Activated B cell treated with CpG ODN at 0.5 μM for 24 hours (primary cell): ENCODE results near the gene PHF12. TPM values are rescaled to one million over a fixed set of nuclear protein-coding genes. Genes with fewer than 3 reads are reported as not detected.

Experiments used
- ATAC-seq: fragments of 200-7000 bp; cut with Tn5 transposase; one replicate; pipeline ENCODE4 v1.10.0; 2021; ENCODE audit warnings: low read depth, mild to moderate bottlenecking, moderate library complexity
- CTCF ChIA-PET: fragments of 350-600 bp; sonication (Branson Sonifier 250); formaldehyde crosslinking; loops from one replicate; lab custom pipeline; 2021; ENCODE audit warnings: antibody characterized with exemption; lab: Charles Lee
- POLR2A ChIA-PET: fragments of 350-600 bp; sonication (Branson Sonifier 250); formaldehyde crosslinking; loops from one replicate; lab custom pipeline; 2021; ENCODE audit warnings: antibody characterized with exemption; lab: Charles Lee
- DNase-seq: peaks from one replicate; pipeline ENCODE4 v3.0.0; 2022
- H3K27ac Mint-ChIP-seq: one replicate; pipeline ENCODE4 v1.8.0; 2020; ENCODE audit warnings: mixed read lengths
- H3K27me3 Mint-ChIP-seq: one replicate; pipeline ENCODE4 v1.8.0; 2021; ENCODE audit warnings: mixed read lengths
- H3K36me3 Mint-ChIP-seq: one replicate; pipeline ENCODE4 v1.8.0; 2021; ENCODE audit warnings: low read depth, mixed read lengths
- H3K4me1 Mint-ChIP-seq: one replicate; pipeline ENCODE4 v1.8.0; 2021; ENCODE audit warnings: mixed read lengths
- H3K4me3 Mint-ChIP-seq: one replicate; pipeline ENCODE4 v1.8.0; 2020; ENCODE audit warnings: mild to moderate bottlenecking, mixed read lengths
- H3K9me3 Mint-ChIP-seq: one replicate; pipeline ENCODE4 v1.8.0; 2020; ENCODE audit warnings: mixed read lengths
- CTCF ChIP-seq: fragments of 200-600 bp; IDR thresholded peaks from one replicate; pipeline ENCODE4 v1.8.0; 2022; ENCODE audit warnings: antibody characterized with exemption, mild to moderate bottlenecking
- intact Hi-C: fragments of 100-400 bp; cut with micrococcal nuclease; formaldehyde crosslinking; loops from one replicate; pipeline ENCODE4 v1.15.1; 2024
- total RNA-seq: library from RNA; stranded (reverse); gene quantifications from 2 replicates; pipeline ENCODE4 v1.2.3, GENCODE V29; 2022

Gene PHF12
- total RNA-seq, 1 donor from 2014 or later: 96.5 TPM

- peak overlapping the region; percentile 65 for H3K27ac Mint-ChIP-seq
- DNase-seq: no peak
- TF ChIP-seq CTCF: no peak
- H3K9me3 Mint-ChIP-seq: no peaks in the 10 kb centered on the region
- intact Hi-C loops: loop anchor here (2.0 kb wide), 1 partner anchor 22 kb away; no protein-coding TSS in a partner anchor
- H3K27me3 Mint-ChIP-seq: no peaks in the 10 kb centered on the region
- CTCF ChIA-PET: interaction anchor here (2.1 to 2.6 kb wide), 2 partner anchors 163 to 199 kb away, joined by 5 to 10 read pairs; partner anchors contain the start of gene TLCD1
- peaks cover 70% of the 10 kb centered on the region for H3K36me3 Mint-ChIP-seq
- POLR2A ChIA-PET: interaction anchor here (0.5 to 2.3 kb wide), 7 partner anchors 12 to 200 kb away, joined by 3 to 13 read pairs (median 3); partner anchors contain the start of genes NEK8 and TLCD1
- no peak for ATAC-seq
- peak overlapping the region; percentile 13 for H3K4me3 Mint-ChIP-seq
- H3K4me1 Mint-ChIP-seq: peaks cover 50% of the 10 kb centered on the region
Measured at GRCh38 chr17:28926366-28926765, 25.0 kb downstream of the PHF12 start.

- Mint-ChIP-seq H3K27ac (peak overlapping the region; percentile 65), H3K36me3 (peaks cover 75% of the 10 kb centered on the region), H3K4me1 (peaks cover 50% of the 10 kb centered on the region), H3K4me3 (peak overlapping the region; percentile 13), H3K9me3 (no peaks in the 10 kb centered on the region), H3K27me3 (no peaks in the 10 kb centered on the region)
- ATAC-seq (peak; percentile 72), DNase-seq (no peak)
- CTCF ChIA-PET: interaction anchor here (2.1 to 2.6 kb wide), 2 partner anchors 163 to 199 kb away, joined by 5 to 10 read pairs; partner anchors contain the start of gene TLCD1
- TF ChIP-seq CTCF: no peak
- intact Hi-C loops: loop anchor here (2.0 kb wide), 1 partner anchor 23 kb away; no protein-coding TSS in a partner anchor
- POLR2A ChIA-PET: interaction anchor here (0.5 to 2.3 kb wide), 7 partner anchors 12 to 200 kb away, joined by 3 to 13 read pairs (median 3); partner anchors contain the start of genes NEK8 and TLCD1
Measured at GRCh38 chr17:28925912-28926365, 25.4 kb downstream of the PHF12 start.

- CTCF ChIA-PET: no interaction called here
- DNase-seq: no peak
- Mint-ChIP-seq H3K36me3 (peaks cover 93% of the 10 kb centered on the region), H3K4me3 (no peak overlapping the region), H3K9me3 (no peaks in the 10 kb centered on the region), H3K27ac (no peak overlapping the region), H3K27me3 (no peaks in the 10 kb centered on the region), H3K4me1 (peaks cover 3% of the 10 kb centered on the region)
- POLR2A ChIA-PET: no interaction called here
- no peak for TF ChIP-seq CTCF
- intact Hi-C loops: no loop called here
- no peak for ATAC-seq
Measured at GRCh38 chr17:28920201-28920600, 31.1 kb downstream of the PHF12 start.

- intact Hi-C loops: no loop called here
- Mint-ChIP-seq H3K4me3 (no peak overlapping the region), H3K27me3 (no peaks in the 10 kb centered on the region), H3K4me1 (no peaks in the 10 kb centered on the region), H3K27ac (no peak overlapping the region), H3K36me3 (peaks cover 92% of the 10 kb centered on the region), H3K9me3 (no peaks in the 10 kb centered on the region)
- POLR2A ChIA-PET: interaction anchor here (0.6 to 1.9 kb wide), 3 partner anchors 165 to 191 kb away, joined by 3 to 5 read pairs (median 3); no protein-coding TSS in a partner anchor
- no peak for TF ChIP-seq CTCF
- CTCF ChIA-PET: interaction anchor here (0.8 to 5.1 kb wide), 4 partner anchors 27 to 192 kb away, joined by 3 to 66 read pairs (median 8); partner anchors contain the start of gene TLCD1
- ATAC-seq: no peak
- DNase-seq: no peak
Measured at GRCh38 chr17:28918295-28918694, 33.0 kb downstream of the PHF12 start.

- DNase-seq (no peak), ATAC-seq (no peak)
- POLR2A ChIA-PET: interaction anchor here (1.2 to 1.9 kb wide), 2 partner anchors 31 to 168 kb away, joined by 5 read pairs; no protein-coding TSS in a partner anchor
- no peaks in the 10 kb centered on the region for H3K4me1 Mint-ChIP-seq
- no peak for TF ChIP-seq CTCF
- CTCF ChIA-PET: interaction anchor here (1.0 to 5.1 kb wide), 8 partner anchors 31 to 273 kb away, joined by 4 to 66 read pairs (median 8); partner anchors contain the start of genes BLTP2 and TLCD1
- H3K27me3 Mint-ChIP-seq: no peaks in the 10 kb centered on the region
- H3K9me3 Mint-ChIP-seq: no peaks in the 10 kb centered on the region
- H3K4me3 Mint-ChIP-seq: no peak overlapping the region
- H3K36me3 Mint-ChIP-seq: peaks cover 94% of the 10 kb centered on the region
- intact Hi-C loops: loop anchor here (2.0 kb wide), 1 partner anchor 69 kb away; no protein-coding TSS in a partner anchor
- no peak overlapping the region for H3K27ac Mint-ChIP-seq
Measured at GRCh38 chr17:28917465-28917864, 33.9 kb downstream of the PHF12 start.
